ENCODE data around the gene FGFR1OP2. TPM values are rescaled to one million over a fixed set of nuclear protein-coding genes. Genes with fewer than 3 reads are reported as not detected.

FGFR1OP2 gene
- total and polyA plus RNA-seq, 2 of the 8 experiments (the other 6 are each of a cell fraction or from before 2014, with no cell fraction given): 8.8 to 34.4 TPM

- no peak for TF ChIP-seq PHF8 (conservative IDR thresholded peaks at IDR 0.05; ENCODE audit: low read depth, low read length)
- no peak for TF ChIP-seq SIX5 (IDR thresholded peaks at IDR 0.05; ENCODE audit: low read depth, low read length)
- TF ChIP-seq CBX5 (IDR thresholded peaks at IDR 0.05; ENCODE audit: low read depth, low read length): no peak
- TF ChIP-seq, protein P1, sequence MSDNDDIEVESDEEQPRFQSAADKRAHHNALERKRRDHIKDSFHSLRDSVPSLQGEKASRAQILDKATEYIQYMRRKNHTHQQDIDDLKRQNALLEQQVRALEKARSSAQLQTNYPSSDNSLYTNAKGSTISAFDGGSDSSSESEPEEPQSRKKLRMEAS (IDR thresholded peaks at IDR 0.05): no peak
- TF ChIP-seq BRCA1 (IDR thresholded peaks at IDR 0.05; ENCODE audit: low read depth, low read length): no peak
Measured at GRCh38 chr12:26941215-26941594, 2.9 kb downstream of the FGFR1OP2 start (continued).
